Hypothalamus (tissue), 51 donors: Measurements from ENCODE around the gene SPDEF.

Source experiments
- DNase-seq, 51 donors: peaks; one replicate each; lab custom pipeline; 2025; lab: John Stamatoyannopoulos, UW

SPDEF gene

DNA sequence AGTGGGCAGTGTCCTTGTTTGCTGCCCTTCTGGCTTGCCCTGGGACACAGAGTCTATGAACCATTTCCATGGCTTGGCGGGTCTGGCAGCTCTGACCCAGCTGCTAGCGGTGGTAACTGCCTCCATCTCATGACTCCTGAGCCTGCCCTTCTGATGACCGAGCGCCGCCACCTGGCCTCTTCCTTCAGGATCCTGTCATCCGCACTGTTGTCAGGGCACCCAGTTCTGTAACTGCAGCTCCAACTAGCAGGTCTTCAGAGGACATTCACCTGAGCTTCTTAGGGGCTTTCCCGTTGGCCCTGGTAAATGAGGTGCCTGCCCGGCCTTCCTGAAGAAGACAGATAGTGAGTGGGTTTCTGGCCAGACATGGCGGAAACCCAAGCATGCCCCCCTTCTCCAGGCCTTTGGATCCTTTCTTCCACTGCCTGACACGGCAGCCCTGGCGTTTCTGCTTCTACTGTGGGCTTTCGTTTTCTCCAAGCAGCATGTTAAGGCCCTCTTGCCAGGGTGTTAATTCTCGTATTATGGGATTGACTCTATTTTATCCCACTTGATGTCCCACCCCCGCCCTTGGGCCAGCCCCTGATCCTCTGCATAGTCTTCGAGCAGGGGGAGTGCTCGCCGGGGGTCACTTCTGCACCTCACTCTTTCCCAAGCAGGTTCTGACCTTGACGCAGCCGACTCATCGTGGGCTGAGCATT, 65.6 kb downstream of the SPDEF start:
- no peak for DNase-seq

GRCh38 chr6:34489207-34489805, 66.8 kb downstream of the SPDEF start:
- DNase-seq, result no peak
